Neural cell (in vitro differentiated cells): ENCODE results near the gene TMEM11. TPM values are rescaled to one million over a fixed set of nuclear protein-coding genes. Genes with fewer than 3 reads are reported as not detected.

ENCODE experiments used
- H2AFZ ChIP-seq: fragments of 200-600, 300-800 bp; sonication (generic), shearing (Covaris generic); 2 replicates; pipeline ENCODE4 v1.6.0; 2014; ENCODE audit warnings: low read depth, mild to moderate bottlenecking, antibody characterized with exemption, low read length, moderate library complexity
- H3F3A ChIP-seq: fragments of 200-600 bp; shearing (Covaris generic); 2 replicates; pipeline ENCODE4 v1.6.1; 2016; ENCODE audit warnings: mild to moderate bottlenecking, moderate library complexity, mixed read lengths, antibody characterized with exemption, low read length; ENCODE audit not compliant: insufficient read depth, poor library complexity, severe bottlenecking
- H3K27ac ChIP-seq: fragments of 200-600, 300-800 bp; sonication (generic), shearing (Covaris generic); 2 replicates; pipeline ENCODE4 v1.5.1; 2014; ENCODE audit warnings: mild to moderate bottlenecking, low read length, moderate library complexity
- H3K27me3 ChIP-seq: fragments of 300-800, 200-600 bp; sonication (generic), shearing (Covaris generic); 2 replicates; pipeline ENCODE4 v1.6.0; 2014; ENCODE audit warnings: mild to moderate bottlenecking, low read depth, low read length, moderate library complexity; ENCODE audit not compliant: insufficient read depth
- H3K36me3 ChIP-seq: fragments of 300-800, 200-600 bp; sonication (generic), shearing (Covaris generic); 2 replicates; pipeline ENCODE4 v1.5.1; 2014; ENCODE audit warnings: mild to moderate bottlenecking, antibody characterized with exemption, low read length, moderate library complexity; ENCODE audit not compliant: insufficient read depth
- H3K4me2 ChIP-seq: fragments of 300-800, 200-600 bp; sonication (generic), shearing (Covaris generic); 2 replicates; pipeline ENCODE4 v1.6.0; 2014; ENCODE audit warnings: mild to moderate bottlenecking, low read length
- H3K4me3 ChIP-seq: fragments of 300-800, 200-600 bp; sonication (generic), shearing (Covaris generic); 2 replicates; pipeline ENCODE4 v1.5.1; 2014; ENCODE audit warnings: mild to moderate bottlenecking, low read length, moderate library complexity
- H3K79me2 ChIP-seq: fragments of 200-600 bp; shearing (Covaris generic); replicated peaks from 2 replicates; pipeline ENCODE4 v1.6.0; 2014; ENCODE audit warnings: mild to moderate bottlenecking, low read length, moderate library complexity; ENCODE audit not compliant: insufficient read depth
- H3K9ac ChIP-seq: fragments of 300-800, 200-600 bp; sonication (generic), shearing (Covaris generic); 2 replicates; pipeline ENCODE4 v1.6.1; 2016; ENCODE audit warnings: mild to moderate bottlenecking, low read length, mixed read lengths
- H3K9me2 ChIP-seq: fragments of 200-600 bp; shearing (Covaris generic); 2 replicates; pipeline ENCODE4 v1.6.1; 2016; ENCODE audit warnings: mild to moderate bottlenecking, low read length, mixed read lengths; ENCODE audit not compliant: insufficient read depth
- H3K9me3 ChIP-seq: fragments of 200-600, 300-800 bp; sonication (generic), shearing (Covaris generic); 2 replicates; pipeline ENCODE4 v1.6.1; 2016; ENCODE audit warnings: mild to moderate bottlenecking, mixed run types, low read length, moderate library complexity, mixed read lengths
- H4K20me1 ChIP-seq: fragments of 200-600 bp; shearing (Covaris generic); 2 replicates; pipeline ENCODE4 v1.6.1; 2016; ENCODE audit warnings: mild to moderate bottlenecking, mixed run types; ENCODE audit not compliant: insufficient read depth
- CTCF ChIP-seq: fragments of 450-650 bp; IDR thresholded peaks from 2 replicates; pipeline ENCODE4 v1.5.1; 2014; ENCODE audit warnings: antibody characterized with exemption, mild to moderate bottlenecking, moderate library complexity; ENCODE audit not compliant: poor library complexity, severe bottlenecking
- EP300 ChIP-seq: fragments of 450-650 bp; conservative IDR thresholded peaks from 2 replicates; pipeline ENCODE4 v1.6.1; 2014; ENCODE audit warnings: antibody characterized with exemption, mild to moderate bottlenecking, moderate library complexity; ENCODE audit not compliant: poor library complexity, severe bottlenecking
- EZH2 ChIP-seq: fragments of 200-600, 300-800 bp; shearing (Covaris generic), sonication (generic); IDR thresholded peaks from 2 replicates; pipeline ENCODE4 v1.6.1; 2014; ENCODE audit warnings: antibody characterized with exemption, low read length, borderline replicate concordance, mild to moderate bottlenecking; ENCODE audit not compliant: insufficient read depth, poor library complexity, severe bottlenecking
- MXI1 ChIP-seq: fragments of 450-650 bp; conservative IDR thresholded peaks from 2 replicates; pipeline ENCODE4 v1.6.1; 2014; ENCODE audit warnings: antibody characterized with exemption, mild to moderate bottlenecking; ENCODE audit not compliant: poor library complexity, severe bottlenecking
- POLR2AphosphoS5 ChIP-seq: IDR thresholded peaks from 2 replicates; pipeline ENCODE4 v1.6.1; 2012
- RAD21 ChIP-seq: fragments of 450-650 bp; conservative IDR thresholded peaks from 2 replicates; pipeline ENCODE4 v1.6.1; 2014; ENCODE audit warnings: antibody characterized with exemption, mild to moderate bottlenecking, moderate library complexity
- REST ChIP-seq: IDR thresholded peaks from 2 replicates; pipeline ENCODE4 v1.6.1; 2012; ENCODE audit warnings: borderline replicate concordance
- SMC3 ChIP-seq: fragments of 450-650 bp; conservative IDR thresholded peaks from 2 replicates; pipeline ENCODE4 v1.6.1; 2014; ENCODE audit warnings: antibody characterized with exemption, mild to moderate bottlenecking, moderate library complexity; ENCODE audit not compliant: poor library complexity
- TAF1 ChIP-seq: IDR thresholded peaks from 2 replicates; pipeline ENCODE4 v1.6.1; 2012; ENCODE audit warnings: low read depth
- polyA plus RNA-seq: library from polyadenylated mRNA; depleted of rRNA; stranded (reverse); fragments of >200 nt; gene quantifications from 2 replicates; pipeline ENCODE4 v1.2.3, GENCODE V29; 2014

The TMEM11 gene
- polyA plus RNA-seq, 1 donor from 2014 or later: 24.6 TPM

GRCh38 chr17:21233581-21234347 is 19.8 kb upstream of the TMEM11 start:
- H3F3A ChIP-seq: no peaks in the 10 kb centered on the region
- no peak overlapping the region for H3K4me2 ChIP-seq
- H2AFZ ChIP-seq: no peak overlapping the region
- no peak overlapping the region for H3K4me3 ChIP-seq
- no peak overlapping the region for H3K27ac ChIP-seq
- no peak overlapping the region for H3K9ac ChIP-seq
- H3K27me3 ChIP-seq: no peaks in the 10 kb centered on the region
- no peaks in the 10 kb centered on the region for H4K20me1 ChIP-seq
- no peaks in the 10 kb centered on the region for H3K9me3 ChIP-seq
- H3K79me2 ChIP-seq: no peaks in the 10 kb centered on the region
- no peak for TF ChIP-seq RAD21
- no peak for TF ChIP-seq MXI1
- TF ChIP-seq EP300: no peak
- no peak for TF ChIP-seq CTCF
- TF ChIP-seq TAF1: no peak
- no peak for TF ChIP-seq POLR2AphosphoS5
- no peak for TF ChIP-seq EZH2
- no peak for TF ChIP-seq REST
- H3K9me2 ChIP-seq: no peaks in the 10 kb centered on the region
- H3K36me3 ChIP-seq: no peaks in the 10 kb centered on the region

DNA sequence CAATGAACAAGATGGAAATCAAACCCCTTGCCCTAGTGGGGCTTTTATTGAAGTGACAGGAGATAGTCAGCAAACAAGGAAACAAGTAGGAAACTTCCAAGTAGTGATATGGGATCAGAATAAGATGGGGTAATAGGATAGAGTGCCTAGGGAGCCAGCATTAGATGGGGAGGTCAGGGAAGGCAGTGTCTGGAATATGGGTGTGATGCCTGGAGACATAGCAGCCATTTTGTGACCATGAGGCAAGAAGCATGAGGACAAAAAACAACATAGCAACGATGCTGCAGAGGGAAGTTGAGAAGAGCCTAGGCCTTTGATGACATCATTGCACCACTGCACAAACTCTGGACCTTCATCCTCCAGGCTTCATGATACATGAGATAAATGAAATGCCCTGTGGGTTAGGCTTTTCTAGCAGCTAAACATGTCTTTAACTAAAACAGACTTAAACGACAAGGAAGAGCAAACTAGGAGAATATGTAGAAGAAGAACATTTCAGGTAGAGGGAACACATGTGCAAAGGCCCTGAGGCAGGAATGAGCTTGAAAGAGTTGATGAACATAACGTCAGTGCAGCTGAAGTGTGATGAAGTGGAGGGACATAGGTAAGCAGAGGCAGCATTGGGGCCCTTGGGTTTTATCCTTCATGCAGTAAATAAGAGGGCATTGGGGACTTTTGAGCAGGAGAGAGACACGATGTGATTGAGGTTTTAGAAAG is 18.2 kb upstream of the TMEM11 start:
- H3K4me3 ChIP-seq: no peak overlapping the region
- no peak overlapping the region for H3K27ac ChIP-seq
- no peaks in the 10 kb centered on the region for H3K9me2 ChIP-seq
- TF ChIP-seq POLR2AphosphoS5: no peak
- TF ChIP-seq EP300: no peak
- TF ChIP-seq SMC3: no peak
- no peak for TF ChIP-seq EZH2
- TF ChIP-seq REST: no peak
- no peak for TF ChIP-seq MXI1
- TF ChIP-seq CTCF: no peak
- H3K4me2 ChIP-seq: no peak overlapping the region
- no peak overlapping the region for H3K9ac ChIP-seq
- H2AFZ ChIP-seq: no peak overlapping the region
- H3K27me3 ChIP-seq: no peaks in the 10 kb centered on the region
- no peaks in the 10 kb centered on the region for H3K79me2 ChIP-seq
- no peaks in the 10 kb centered on the region for H3K36me3 ChIP-seq
- no peaks in the 10 kb centered on the region for H3K9me3 ChIP-seq
- no peaks in the 10 kb centered on the region for H3F3A ChIP-seq
- H4K20me1 ChIP-seq: no peaks in the 10 kb centered on the region
